Activated B cell treated with CpG ODN at 0.5 μM for 24 hours (primary cell): Measurements from ENCODE around the gene C2orf76. TPM values are rescaled to one million over a fixed set of nuclear protein-coding genes. Genes with fewer than 3 reads are reported as not detected.
"Not testable (repeated sequence)": the region's sequence is repeated elsewhere in the genome, so short reads cannot be mapped to it uniquely, and the experiment has no call there.

Experiments
- ATAC-seq: fragments of 200-7000 bp; cut with Tn5 transposase; one replicate; pipeline ENCODE4 v1.10.0; 2021; ENCODE audit warnings: low read depth, mild to moderate bottlenecking, moderate library complexity
- CTCF ChIA-PET: fragments of 350-600 bp; sonication (Branson Sonifier 250); formaldehyde crosslinking; loops from one replicate; lab custom pipeline; 2021; ENCODE audit warnings: antibody characterized with exemption; lab: Charles Lee
- POLR2A ChIA-PET: fragments of 350-600 bp; sonication (Branson Sonifier 250); formaldehyde crosslinking; loops from one replicate; lab custom pipeline; 2021; ENCODE audit warnings: antibody characterized with exemption; lab: Charles Lee
- DNase-seq: peaks from one replicate; pipeline ENCODE4 v3.0.0; 2022
- H3K27ac Mint-ChIP-seq: one replicate; pipeline ENCODE4 v1.8.0; 2020; ENCODE audit warnings: mixed read lengths
- H3K27me3 Mint-ChIP-seq: one replicate; pipeline ENCODE4 v1.8.0; 2021; ENCODE audit warnings: mixed read lengths
- H3K36me3 Mint-ChIP-seq: one replicate; pipeline ENCODE4 v1.8.0; 2021; ENCODE audit warnings: low read depth, mixed read lengths
- H3K4me1 Mint-ChIP-seq: one replicate; pipeline ENCODE4 v1.8.0; 2021; ENCODE audit warnings: mixed read lengths
- H3K4me3 Mint-ChIP-seq: one replicate; pipeline ENCODE4 v1.8.0; 2020; ENCODE audit warnings: mild to moderate bottlenecking, mixed read lengths
- H3K9me3 Mint-ChIP-seq: one replicate; pipeline ENCODE4 v1.8.0; 2020; ENCODE audit warnings: mixed read lengths
- intact Hi-C: fragments of 100-400 bp; cut with micrococcal nuclease; formaldehyde crosslinking; loops from one replicate; pipeline ENCODE4 v1.15.1; 2024
- total RNA-seq: library from RNA; stranded (reverse); gene quantifications from 2 replicates; pipeline ENCODE4 v1.2.3, GENCODE V29; 2022
- TF ChIP-seq, protein P1 (sequence below): fragments of 200-600 bp; IDR thresholded peaks from one replicate; pipeline ENCODE4 v1.8.0; 2022; ENCODE audit warnings: antibody characterized with exemption, mild to moderate bottlenecking

The C2orf76 gene
- total RNA-seq, 1 donor from 2014 or later, result 11.0 TPM

DNA sequence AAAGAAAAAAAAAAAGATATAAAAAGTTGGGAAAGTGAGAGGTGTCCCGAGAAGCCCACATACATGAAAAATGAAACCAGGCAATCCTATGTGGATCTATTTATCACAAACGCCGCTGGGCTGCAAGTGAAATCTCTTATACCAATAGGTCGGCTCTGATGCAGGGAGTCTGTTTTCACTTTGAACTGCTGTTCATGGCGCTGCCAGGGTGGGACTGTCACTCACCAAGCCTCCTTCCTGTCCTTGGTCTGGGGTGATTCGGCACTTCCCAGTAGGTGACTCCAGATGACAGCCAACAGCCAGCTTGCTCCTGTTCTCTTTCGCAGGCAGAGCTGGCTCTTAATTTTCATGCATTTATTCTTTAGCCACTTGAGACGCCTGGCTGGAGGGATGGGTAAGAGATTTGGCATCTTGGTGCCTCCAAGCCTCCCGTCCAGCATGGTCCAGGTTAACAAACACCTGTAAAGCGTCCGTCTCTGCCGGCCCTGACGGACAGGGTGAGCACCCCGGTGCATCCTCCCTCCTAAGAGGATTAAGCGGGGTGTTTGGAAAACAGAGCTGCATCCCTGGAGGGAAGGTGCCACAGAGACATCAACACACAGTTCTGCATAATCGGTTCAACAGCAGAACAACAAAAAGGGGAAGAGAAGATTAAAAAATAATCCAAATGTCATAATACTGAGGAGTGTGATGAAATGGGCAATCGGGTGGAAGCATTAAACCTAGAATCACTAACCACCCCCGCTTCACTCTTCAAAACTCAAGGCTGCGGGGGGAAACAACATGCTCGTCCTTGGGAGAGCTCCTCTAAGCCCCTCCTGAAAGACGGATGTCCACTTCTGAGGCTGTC, 84.3 kb downstream of the C2orf76 start:
- intact Hi-C loops, result no loop called here
- H3K4me3 Mint-ChIP-seq, result no peak overlapping the region
- H3K27ac Mint-ChIP-seq, result no peak overlapping the region
- H3K36me3 Mint-ChIP-seq, result no peaks in the 10 kb centered on the region
- ChIA-PET POLR2A (no interaction called here), CTCF (no interaction called here)
- ATAC-seq (no peak), DNase-seq (no peak)
- H3K4me1 Mint-ChIP-seq, result no peaks in the 10 kb centered on the region
- no peaks in the 10 kb centered on the region for H3K27me3 Mint-ChIP-seq
- TF ChIP-seq, protein P1, sequence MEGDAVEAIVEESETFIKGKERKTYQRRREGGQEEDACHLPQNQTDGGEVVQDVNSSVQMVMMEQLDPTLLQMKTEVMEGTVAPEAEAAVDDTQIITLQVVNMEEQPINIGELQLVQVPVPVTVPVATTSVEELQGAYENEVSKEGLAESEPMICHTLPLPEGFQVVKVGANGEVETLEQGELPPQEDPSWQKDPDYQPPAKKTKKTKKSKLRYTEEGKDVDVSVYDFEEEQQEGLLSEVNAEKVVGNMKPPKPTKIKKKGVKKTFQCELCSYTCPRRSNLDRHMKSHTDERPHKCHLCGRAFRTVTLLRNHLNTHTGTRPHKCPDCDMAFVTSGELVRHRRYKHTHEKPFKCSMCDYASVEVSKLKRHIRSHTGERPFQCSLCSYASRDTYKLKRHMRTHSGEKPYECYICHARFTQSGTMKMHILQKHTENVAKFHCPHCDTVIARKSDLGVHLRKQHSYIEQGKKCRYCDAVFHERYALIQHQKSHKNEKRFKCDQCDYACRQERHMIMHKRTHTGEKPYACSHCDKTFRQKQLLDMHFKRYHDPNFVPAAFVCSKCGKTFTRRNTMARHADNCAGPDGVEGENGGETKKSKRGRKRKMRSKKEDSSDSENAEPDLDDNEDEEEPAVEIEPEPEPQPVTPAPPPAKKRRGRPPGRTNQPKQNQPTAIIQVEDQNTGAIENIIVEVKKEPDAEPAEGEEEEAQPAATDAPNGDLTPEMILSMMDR, result no peak
- no peaks in the 10 kb centered on the region for H3K9me3 Mint-ChIP-seq

DNA sequence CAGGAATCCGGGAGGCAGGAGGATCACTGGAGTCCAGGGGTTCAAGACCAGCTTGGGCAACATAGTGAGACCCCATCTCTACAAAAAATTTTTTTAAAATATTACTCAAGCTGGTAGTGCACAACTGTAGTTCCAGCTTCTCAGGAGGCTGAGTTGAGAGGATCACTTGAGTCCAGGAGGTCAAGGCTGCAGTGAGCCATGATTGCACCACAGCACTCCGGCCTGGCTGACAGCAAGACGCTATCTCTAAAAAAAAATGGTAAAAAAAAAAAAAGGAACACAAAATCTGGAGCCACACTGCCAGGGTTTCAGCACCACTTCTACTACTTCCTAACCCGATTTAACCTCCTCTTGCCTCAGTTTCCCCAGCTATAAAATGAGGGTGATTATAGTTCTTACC, 86.0 kb downstream of the C2orf76 start:
- no peak overlapping the region for H3K27ac Mint-ChIP-seq
- intact Hi-C loops, result no loop called here
- H3K36me3 Mint-ChIP-seq, result no peaks in the 10 kb centered on the region
- ATAC-seq, result no peak
- TF ChIP-seq, protein P1, result no peak
- ChIA-PET POLR2A (no interaction called here), CTCF (no interaction called here)
- no peak for DNase-seq
- no peak overlapping the region for H3K4me3 Mint-ChIP-seq
- H3K9me3 Mint-ChIP-seq, result no peaks in the 10 kb centered on the region
- H3K27me3 Mint-ChIP-seq, result peaks cover 2% of the 10 kb centered on the region
- H3K4me1 Mint-ChIP-seq, result no peaks in the 10 kb centered on the region

DNA sequence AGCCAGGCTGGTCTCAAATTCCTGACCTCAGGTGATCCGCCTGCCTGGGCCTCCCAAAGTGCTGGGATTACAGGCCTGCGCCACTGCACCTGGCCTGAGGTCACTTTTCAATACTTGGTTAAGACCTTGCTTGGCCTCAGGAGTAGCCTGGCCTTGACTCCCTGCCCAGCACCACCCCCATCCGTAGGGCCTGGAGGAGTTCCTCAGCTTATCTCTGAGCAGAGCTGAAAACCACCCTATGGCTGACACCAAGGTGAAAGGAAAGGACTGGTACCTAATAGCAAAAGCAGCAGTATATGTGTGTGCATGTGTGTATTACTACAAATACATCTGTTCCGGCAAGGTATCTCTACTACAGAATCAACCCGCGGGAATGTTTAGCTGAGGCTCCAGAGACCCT, 87.0 kb downstream of the C2orf76 start:
- Mint-ChIP-seq H3K4me3 (no peak overlapping the region), H3K36me3 (no peaks in the 10 kb centered on the region), H3K4me1 (no peaks in the 10 kb centered on the region), H3K27me3 (peaks cover 2% of the 10 kb centered on the region), H3K9me3 (no peaks in the 10 kb centered on the region), H3K27ac (no peak overlapping the region)
- DNase-seq, result no peak
- TF ChIP-seq, protein P1, result no peak
- ChIA-PET POLR2A (no interaction called here), CTCF (no interaction called here)
- ATAC-seq, result no peak
- intact Hi-C loops, result no loop called here

DNA sequence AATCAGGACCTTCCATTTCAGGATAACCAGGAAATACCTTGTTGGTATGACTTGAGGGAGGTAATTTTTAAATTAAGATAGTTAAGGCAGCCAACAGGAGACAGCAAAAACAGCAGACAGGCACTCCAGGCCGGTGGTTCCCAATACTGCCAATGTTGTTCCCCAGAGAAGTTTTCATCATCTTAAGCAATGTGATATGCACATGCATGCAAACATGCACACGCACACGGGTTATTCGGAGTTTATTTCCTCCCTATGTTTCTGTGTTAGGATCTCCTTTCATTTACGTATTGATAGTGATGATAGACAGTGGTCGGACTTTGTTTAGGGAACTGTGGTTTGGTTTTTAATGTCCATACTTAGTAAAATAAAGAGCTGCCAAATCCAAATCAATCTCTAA, 87.7 kb downstream of the C2orf76 start:
- H3K4me1 Mint-ChIP-seq, result no peaks in the 10 kb centered on the region
- ChIA-PET POLR2A (no interaction called here), CTCF (no interaction called here)
- TF ChIP-seq, protein P1, result no peak
- H3K4me3 Mint-ChIP-seq, result no peak overlapping the region
- peaks cover 2% of the 10 kb centered on the region for H3K27me3 Mint-ChIP-seq
- ATAC-seq, result no peak
- H3K9me3 Mint-ChIP-seq, result no peaks in the 10 kb centered on the region
- no peaks in the 10 kb centered on the region for H3K36me3 Mint-ChIP-seq
- H3K27ac Mint-ChIP-seq, result no peak overlapping the region
- intact Hi-C loops, result no loop called here
- no peak for DNase-seq

DNA sequence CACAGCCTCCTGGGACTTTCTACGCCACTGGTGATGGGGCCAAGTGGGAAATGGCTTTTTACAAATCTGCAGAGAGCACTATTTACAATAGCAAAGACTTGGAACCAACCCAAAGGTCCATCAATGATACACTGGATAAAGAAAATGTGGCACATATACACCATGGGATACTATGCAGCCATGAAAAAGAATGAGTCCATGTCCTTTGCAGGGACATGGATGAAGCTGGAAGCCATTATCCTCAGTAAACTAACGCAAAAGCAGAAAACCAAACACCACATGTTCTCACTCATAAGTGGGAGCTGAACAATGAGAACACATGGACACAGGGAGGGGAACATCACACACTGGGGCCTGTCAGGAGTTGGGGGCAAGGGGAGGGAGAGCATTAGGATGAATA, 88.2 kb downstream of the C2orf76 start:
- H3K4me3 Mint-ChIP-seq, H3K4me1 Mint-ChIP-seq, CTCF ChIA-PET, POLR2A ChIA-PET, ATAC-seq, H3K27ac Mint-ChIP-seq, intact Hi-C loops, H3K9me3 Mint-ChIP-seq, DNase-seq, H3K27me3 Mint-ChIP-seq, H3K36me3 Mint-ChIP-seq: not testable (repeated sequence)
